Measurements from ENCODE around the gene ZDHHC12.

Gene ZDHHC12

DNA sequence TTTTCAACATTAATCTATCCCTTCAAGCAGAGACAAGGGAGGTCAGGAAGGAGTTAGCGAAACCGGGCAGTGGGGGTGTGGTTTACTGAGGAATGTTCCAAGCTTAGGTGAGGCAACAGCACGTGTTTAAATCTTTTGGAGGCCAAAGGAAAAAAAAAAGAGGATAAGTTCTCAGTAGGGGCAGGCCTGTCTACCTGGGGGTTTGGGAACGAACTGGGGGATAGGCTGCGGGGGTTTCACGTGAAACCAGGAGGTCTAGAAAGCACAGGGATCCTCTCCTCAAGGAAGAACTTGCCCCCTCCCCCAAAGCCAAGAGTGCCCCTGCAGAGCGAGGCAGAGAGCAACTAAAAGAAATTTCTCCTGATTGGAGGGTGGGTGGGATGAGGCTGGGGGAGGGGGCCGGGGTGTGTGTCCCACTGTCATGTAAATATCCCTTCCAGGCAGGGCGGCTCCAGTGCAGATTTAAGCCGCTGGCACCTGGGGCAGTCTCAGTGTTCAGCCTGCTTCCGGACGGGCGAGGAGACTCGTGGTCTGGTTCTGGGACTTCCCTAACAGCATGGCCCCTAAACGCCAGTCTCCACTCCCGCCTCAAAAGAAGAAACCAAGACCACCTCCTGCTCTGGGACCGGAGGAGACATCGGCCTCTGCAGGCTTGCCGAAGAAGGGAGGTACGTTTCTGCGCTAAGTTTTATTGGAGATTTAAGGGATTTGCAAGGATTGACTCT is 40.4 kb downstream of the ZDHHC12 start:
- TF ChIP-seq, protein P1, sequence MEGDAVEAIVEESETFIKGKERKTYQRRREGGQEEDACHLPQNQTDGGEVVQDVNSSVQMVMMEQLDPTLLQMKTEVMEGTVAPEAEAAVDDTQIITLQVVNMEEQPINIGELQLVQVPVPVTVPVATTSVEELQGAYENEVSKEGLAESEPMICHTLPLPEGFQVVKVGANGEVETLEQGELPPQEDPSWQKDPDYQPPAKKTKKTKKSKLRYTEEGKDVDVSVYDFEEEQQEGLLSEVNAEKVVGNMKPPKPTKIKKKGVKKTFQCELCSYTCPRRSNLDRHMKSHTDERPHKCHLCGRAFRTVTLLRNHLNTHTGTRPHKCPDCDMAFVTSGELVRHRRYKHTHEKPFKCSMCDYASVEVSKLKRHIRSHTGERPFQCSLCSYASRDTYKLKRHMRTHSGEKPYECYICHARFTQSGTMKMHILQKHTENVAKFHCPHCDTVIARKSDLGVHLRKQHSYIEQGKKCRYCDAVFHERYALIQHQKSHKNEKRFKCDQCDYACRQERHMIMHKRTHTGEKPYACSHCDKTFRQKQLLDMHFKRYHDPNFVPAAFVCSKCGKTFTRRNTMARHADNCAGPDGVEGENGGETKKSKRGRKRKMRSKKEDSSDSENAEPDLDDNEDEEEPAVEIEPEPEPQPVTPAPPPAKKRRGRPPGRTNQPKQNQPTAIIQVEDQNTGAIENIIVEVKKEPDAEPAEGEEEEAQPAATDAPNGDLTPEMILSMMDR (IDR thresholded peaks at IDR 0.05): no peak
- no peaks in the 10 kb centered on the region for H3K9me3 ChIP-seq (ENCODE audit: control insufficient read depth, low read length)
- H3K4me1 ChIP-seq: no peaks in the 10 kb centered on the region
- H3K79me2 ChIP-seq: no peaks in the 10 kb centered on the region
- no peaks in the 10 kb centered on the region for H3K36me3 ChIP-seq (ENCODE audit: control insufficient read depth, insufficient read depth, low read length)
- no peak overlapping the region for H3K9ac ChIP-seq
- peak overlapping the region; percentile 83 for H2AFZ ChIP-seq
- peak overlapping the region; percentile 91 for H3K4me3 ChIP-seq (ENCODE audit: low read depth, low read length)
- no peaks in the 10 kb centered on the region for H3K27me3 ChIP-seq (ENCODE audit: control insufficient read depth, insufficient read depth, low read length)
- H3K4me2 ChIP-seq (ENCODE audit: low read length): peak overlapping the region; percentile 98
- peak overlapping the region; percentile 65 for H3K27ac ChIP-seq

DNA sequence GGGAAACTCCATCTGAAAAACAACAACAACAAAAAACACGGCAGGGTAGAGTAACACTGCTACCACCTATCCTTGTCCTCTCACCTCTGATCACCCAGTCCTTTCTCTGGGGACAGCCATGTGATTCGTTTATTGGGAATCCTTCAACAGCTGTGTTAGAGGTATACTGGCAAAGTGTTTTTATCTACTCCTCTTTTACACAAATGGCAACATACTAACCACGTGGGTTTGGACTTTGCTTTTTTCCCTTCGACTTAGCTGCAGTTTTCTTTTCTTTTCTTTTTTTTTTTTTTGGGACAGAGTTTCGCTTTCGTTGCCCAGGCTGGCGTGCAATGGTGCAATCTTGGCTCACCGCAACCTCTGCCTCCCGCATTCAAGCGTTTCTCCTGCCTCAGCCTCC is 46.1 kb downstream of the ZDHHC12 start:
- Histone ChIP-seq H3K9ac (no peak overlapping the region), H3K27me3 (ENCODE audit: control insufficient read depth, insufficient read depth, low read length) (no peaks in the 10 kb centered on the region), H3K4me1 (no peaks in the 10 kb centered on the region), H3K27ac (no peak overlapping the region), H2AFZ (no peak overlapping the region), H3K79me2 (no peaks in the 10 kb centered on the region), H3K4me3 (ENCODE audit: low read depth, low read length) (no peak overlapping the region), H3K36me3 (ENCODE audit: control insufficient read depth, insufficient read depth, low read length) (no peaks in the 10 kb centered on the region), H3K4me2 (ENCODE audit: low read length) (no peak overlapping the region), H3K9me3 (ENCODE audit: control insufficient read depth, low read length) (no peaks in the 10 kb centered on the region)
- TF ChIP-seq, protein P1 (IDR thresholded peaks at IDR 0.05): no peak

DNA sequence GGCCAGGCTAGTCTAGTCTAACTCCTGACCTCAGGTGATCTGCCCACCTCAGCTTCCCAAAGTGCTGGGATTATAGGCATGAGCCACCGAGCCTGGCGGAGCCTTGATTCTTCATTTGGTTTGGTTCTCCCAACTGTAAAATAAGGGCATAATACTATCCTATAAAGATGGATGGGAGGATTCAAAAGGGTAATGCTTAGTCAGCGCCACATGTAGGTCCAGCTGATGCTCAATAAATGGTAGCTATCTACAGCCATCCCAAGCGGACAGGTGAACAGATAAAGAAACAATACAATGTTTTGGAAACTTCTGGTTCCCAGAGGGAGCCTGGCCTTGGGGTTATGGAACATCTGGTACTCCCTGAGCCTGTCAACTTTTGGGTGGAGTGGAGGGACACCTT is 48.5 kb downstream of the ZDHHC12 start:
- H3K9me3 ChIP-seq (ENCODE audit: control insufficient read depth, low read length): no peaks in the 10 kb centered on the region
- TF ChIP-seq, protein P1 (IDR thresholded peaks at IDR 0.05): no peak
- H3K79me2 ChIP-seq: no peaks in the 10 kb centered on the region
- H3K36me3 ChIP-seq (ENCODE audit: control insufficient read depth, insufficient read depth, low read length): no peaks in the 10 kb centered on the region
- no peaks in the 10 kb centered on the region for H3K4me1 ChIP-seq
- no peak overlapping the region for H3K27ac ChIP-seq
- no peaks in the 10 kb centered on the region for H3K27me3 ChIP-seq (ENCODE audit: control insufficient read depth, insufficient read depth, low read length)
- no peak overlapping the region for H2AFZ ChIP-seq
- H3K9ac ChIP-seq: no peak overlapping the region
- no peak overlapping the region for H3K4me2 ChIP-seq (ENCODE audit: low read length)
- no peak overlapping the region for H3K4me3 ChIP-seq (ENCODE audit: low read depth, low read length)
